ENCODE results near the gene UBE2J2. TPM values are rescaled to one million over a fixed set of nuclear protein-coding genes. Genes with fewer than 3 reads are reported as not detected.

UBE2J2 gene
- total and polyA plus RNA-seq, 2 experiments from 2014 or later = 47.1 to 70.2 TPM

DNA sequence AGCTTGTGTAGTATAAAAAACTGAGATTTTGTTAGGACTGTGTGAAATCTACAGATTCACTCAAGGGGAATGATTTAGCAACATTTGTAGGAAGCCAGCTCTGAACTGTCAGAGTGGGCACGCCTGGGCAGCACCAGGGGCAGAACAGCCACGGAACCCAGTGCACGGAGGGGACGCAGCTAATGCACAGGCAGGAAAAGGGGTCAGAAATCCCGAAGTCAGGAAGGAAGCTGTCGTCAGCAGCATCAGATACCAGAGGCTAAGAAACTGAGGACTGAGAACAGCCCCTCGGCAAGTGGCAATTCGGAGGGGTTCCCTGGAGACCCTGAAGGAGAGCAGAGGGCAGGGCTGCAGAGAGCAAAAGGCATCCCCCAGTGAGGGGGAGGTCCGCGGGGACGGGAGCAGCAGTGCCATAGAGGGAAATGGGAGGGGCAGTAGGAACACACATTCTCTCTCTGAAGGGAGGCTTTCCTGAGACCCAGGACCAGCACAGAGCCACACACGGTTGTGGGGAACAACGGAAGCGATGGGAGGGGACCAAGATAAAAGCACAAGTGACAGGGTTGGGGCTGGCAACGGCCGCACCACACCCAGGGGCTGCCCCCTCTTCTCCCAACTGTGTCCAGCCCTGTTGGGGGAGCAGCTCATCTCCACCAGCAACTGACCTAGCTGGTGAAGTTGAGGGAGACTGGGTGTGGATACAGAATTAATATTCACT, 12.7 kb downstream of the UBE2J2 start:
- Mint-ChIP-seq H3K4me3 (no peak overlapping the region), H3K27ac (peak overlapping the region; percentile 38; the same call in 1 of the 2 replicates), H3K4me1 (peaks cover 20% of the 10 kb centered on the region), H3K9me3 (no peaks in the 10 kb centered on the region), H3K36me3 (ENCODE audit: low read depth) (peaks cover 70% of the 10 kb centered on the region), H3K27me3 (ENCODE audit: insufficient read depth, low read depth, poor library complexity) (peaks cover 21% of the 10 kb centered on the region)
- DNase-seq (ENCODE audit: low spot score) (no peak), ATAC-seq (no peak)
- Histone ChIP-seq H2AFZ (no peak overlapping the region), H3K4me3 (no peak overlapping the region), H3K9me2 (ENCODE audit: insufficient read depth) (no peaks in the 10 kb centered on the region), H3K4me1 (ENCODE audit: insufficient read depth) (peaks cover 9% of the 10 kb centered on the region), H3K36me3 (ENCODE audit: insufficient read depth) (peaks cover 19% of the 10 kb centered on the region; the same call in 1 of the 2 replicates), H3K27me3 (ENCODE audit: insufficient read depth) (no peaks in the 10 kb centered on the region), H3K79me2 (replicated peaks; ENCODE audit: insufficient read depth) (peaks cover 30% of the 10 kb centered on the region), H3F3A (replicated peaks; ENCODE audit: low read depth) (0 out of 2 replicates have a peak, but pooled peaks cover 13% of the 10 kb centered on the region), H3K4me2 (no peak overlapping the region), H3K27ac (ENCODE audit: low read depth) (peak overlapping the region; percentile 63; the same call in 1 of the 2 replicates), H4K20me1 (replicated peaks; ENCODE audit: insufficient read depth) (peaks cover 24% of the 10 kb centered on the region)
- TF ChIP-seq ZNF331 (CRISPR knock-in tag; IDR thresholded peaks at IDR 0.05; ENCODE audit: low read depth) (no peak), POLR2AphosphoS5 (IDR thresholded peaks at IDR 0.05; ENCODE audit: low read depth) (no peak)

DNA sequence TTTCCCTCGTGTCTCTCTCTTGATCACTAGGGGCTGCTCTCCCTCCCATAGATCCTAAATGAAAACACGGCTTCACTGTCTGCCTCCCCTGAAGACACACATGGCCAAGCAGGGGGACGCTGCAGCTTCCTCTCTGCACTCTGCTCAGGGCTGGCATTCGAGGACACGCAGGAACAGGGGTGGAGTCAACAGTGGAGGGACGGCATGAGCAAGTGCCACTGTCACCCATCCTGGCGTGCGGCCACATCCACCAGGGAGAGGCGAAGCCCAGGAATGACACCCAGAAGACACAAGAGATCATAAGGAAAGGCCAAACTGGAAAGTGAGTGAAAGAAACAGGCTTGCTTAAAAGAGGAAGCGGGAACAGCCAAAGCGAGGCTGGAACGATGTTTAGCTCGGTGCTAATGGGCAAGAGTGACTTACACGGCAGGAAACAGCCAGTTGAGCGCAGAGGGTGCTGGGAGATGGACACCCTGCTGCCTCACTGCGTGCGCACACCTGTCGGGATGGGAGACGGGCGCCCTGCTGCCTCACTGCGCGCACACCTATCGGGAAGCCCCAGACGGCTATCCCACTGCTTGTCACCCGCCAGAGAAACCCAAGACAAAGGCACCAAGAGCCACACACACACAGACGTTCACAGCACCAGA, 13.6 kb downstream of the UBE2J2 start:
- no peak overlapping the region; the same call in 1 of the 2 replicates for H3K27ac Mint-ChIP-seq
- ATAC-seq = no peak
- no peak overlapping the region for H3K4me3 Mint-ChIP-seq

DNA sequence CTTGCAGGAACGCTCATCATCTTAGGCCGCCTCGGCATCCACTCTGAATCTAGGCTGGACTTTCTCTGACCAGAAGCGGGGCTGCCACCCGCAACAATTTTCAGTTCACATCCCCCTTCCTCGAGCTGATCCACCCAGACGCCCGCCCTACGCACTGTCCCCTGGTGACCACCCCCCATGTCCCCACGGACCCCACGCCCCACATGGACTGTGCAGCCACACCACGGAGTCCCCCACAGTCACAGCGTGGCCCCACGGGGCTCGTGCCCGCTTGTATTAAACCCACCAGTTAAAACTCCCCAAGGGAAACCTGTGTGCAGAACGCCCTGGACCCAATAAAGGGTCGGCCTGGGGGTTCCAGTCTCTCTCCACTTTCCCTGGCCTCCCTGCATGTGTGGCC, 14.1 kb downstream of the UBE2J2 start:
- no peaks in the 10 kb centered on the region for H3K9me2 ChIP-seq (ENCODE audit: insufficient read depth)
- 0 out of 2 replicates have a peak, but pooled peaks cover 10% of the 10 kb centered on the region for H3F3A ChIP-seq (replicated peaks; ENCODE audit: low read depth)
- no peaks in the 10 kb centered on the region for H3K27me3 ChIP-seq (ENCODE audit: insufficient read depth)
- peaks cover 27% of the 10 kb centered on the region for H3K79me2 ChIP-seq (replicated peaks; ENCODE audit: insufficient read depth)
- no peak overlapping the region for H3K4me3 ChIP-seq
- Mint-ChIP-seq H3K36me3 (ENCODE audit: low read depth) (peaks cover 72% of the 10 kb centered on the region), H3K27me3 (ENCODE audit: insufficient read depth, low read depth, poor library complexity) (peaks cover 19% of the 10 kb centered on the region), H3K27ac (no peak overlapping the region), H3K9me3 (no peaks in the 10 kb centered on the region), H3K4me1 (peaks cover 22% of the 10 kb centered on the region), H3K4me3 (no peak overlapping the region)
- H3K4me2 ChIP-seq = no peak overlapping the region
- peaks cover 9% of the 10 kb centered on the region for H3K4me1 ChIP-seq (ENCODE audit: insufficient read depth)
- DNase-seq (ENCODE audit: low spot score) (no peak), ATAC-seq (no peak)
- H3K27ac ChIP-seq (ENCODE audit: low read depth) = no peak overlapping the region
- H3K36me3 ChIP-seq (ENCODE audit: insufficient read depth) = peaks cover 20% of the 10 kb centered on the region; the same call in 1 of the 2 replicates
- H4K20me1 ChIP-seq (replicated peaks; ENCODE audit: insufficient read depth) = peaks cover 23% of the 10 kb centered on the region
- TF ChIP-seq ZNF114 (CRISPR knock-in tag; IDR thresholded peaks at IDR 0.05) (no peak), POLR2AphosphoS5 (IDR thresholded peaks at IDR 0.05; ENCODE audit: low read depth) (no peak), CREB1 (CRISPR knock-in tag; IDR thresholded peaks at IDR 0.05; ENCODE audit: low read depth) (no peak), EZH2 (IDR thresholded peaks at IDR 0.05; ENCODE audit: low read depth, unreplicated experiment) (no peak), NANOG (IDR thresholded peaks at IDR 0.05; ENCODE audit: borderline replicate concordance) (no peak)
- no peak overlapping the region for H2AFZ ChIP-seq

More for the DNA sequence above, 13.6 kb downstream of the UBE2J2 start:
- H3K27me3 ChIP-seq (ENCODE audit: insufficient read depth) = no peaks in the 10 kb centered on the region
- no peak overlapping the region for H3K27ac ChIP-seq (ENCODE audit: low read depth)
- H3K79me2 ChIP-seq (replicated peaks; ENCODE audit: insufficient read depth) = peaks cover 28% of the 10 kb centered on the region
- H3K9me2 ChIP-seq (ENCODE audit: insufficient read depth) = no peaks in the 10 kb centered on the region
- no peak for DNase-seq (ENCODE audit: low spot score)
- Mint-ChIP-seq H3K9me3 (no peaks in the 10 kb centered on the region), H3K36me3 (ENCODE audit: low read depth) (peaks cover 71% of the 10 kb centered on the region), H3K27me3 (ENCODE audit: insufficient read depth, low read depth, poor library complexity) (peaks cover 19% of the 10 kb centered on the region), H3K4me1 (peaks cover 22% of the 10 kb centered on the region)
- no peak overlapping the region for H3K4me2 ChIP-seq
- peaks cover 20% of the 10 kb centered on the region; the same call in 1 of the 2 replicates for H3K36me3 ChIP-seq (ENCODE audit: insufficient read depth)
- TF ChIP-seq NANOG (IDR thresholded peaks at IDR 0.05; ENCODE audit: borderline replicate concordance) = no peak
- no peak for TF ChIP-seq EZH2 (IDR thresholded peaks at IDR 0.05; ENCODE audit: low read depth, unreplicated experiment)
- TF ChIP-seq POLR2AphosphoS5 (IDR thresholded peaks at IDR 0.05; ENCODE audit: low read depth) = no peak
- no peak overlapping the region for H2AFZ ChIP-seq
- no peak overlapping the region for H3K4me3 ChIP-seq
- H4K20me1 ChIP-seq (replicated peaks; ENCODE audit: insufficient read depth) = peaks cover 27% of the 10 kb centered on the region
- 0 out of 2 replicates have a peak, but pooled peaks cover 13% of the 10 kb centered on the region for H3F3A ChIP-seq (replicated peaks; ENCODE audit: low read depth)
- H3K4me1 ChIP-seq (ENCODE audit: insufficient read depth) = peaks cover 9% of the 10 kb centered on the region

All from GM23338 (cell line).